Mesenteric fat pad (tissue), 1 donor: ENCODE measurements around the gene HOXB3. TPM values are rescaled to one million over a fixed set of nuclear protein-coding genes. Genes with fewer than 3 reads are reported as not detected.
A peak's percentile ranks its signal among the peaks of the same experiment; 100 is the strongest.

Experiments used
- DNase-seq: peaks from one replicate; pipeline ENCODE4 v3.0.0-alpha.2; 2020; ENCODE audit warnings: low spot score
- total RNA-seq: library from RNA; stranded (reverse); fragmentation: NEBNext Ultra II Directional; extraction: Animal tissue kit (Norgen Biotek cat#: 25700); gene quantifications from one replicate; pipeline ENCODE4 v1.2.1, GENCODE V29; 2021
- donor health status: DM: yes; HTN: yes; CAD: no.

Gene HOXB3
- total RNA-seq, 1 donor from 2014 or later, result 12.6 TPM

GRCh38 chr17:48626245-48627117, 36.4 kb upstream of the HOXB3 start, which contains the start of gene HOXB9:
HOXB9 (minus strand) TSS chr17:48626358; CDS start chr17:48626269, 89 bp downstream.
- no peak for DNase-seq

- no peak for DNase-seq
These were observed 35.6 kb upstream of the HOXB3 start for GRCh38 chr17:48625495-48626244.

- no peak for DNase-seq
These were observed 34.8 kb upstream of the HOXB3 start for GRCh38 chr17:48624544-48625494.

- no peak for DNase-seq
These were observed 34.1 kb upstream of the HOXB3 start for GRCh38 chr17:48624118-48624517.

GRCh38 chr17:48623583-48623982, 33.5 kb upstream of the HOXB3 start:
- DNase-seq, result no peak

GRCh38 chr17:48622857-48623256, 32.8 kb upstream of the HOXB3 start:
- DNase-seq, result no peak

GRCh38 chr17:48621410-48622392, 31.7 kb upstream of the HOXB3 start:
- no peak for DNase-seq

- DNase-seq, result no peak
These were observed 30.6 kb upstream of the HOXB3 start for GRCh38 chr17:48620461-48621139.

GRCh38 chr17:48619826-48620449, 29.9 kb upstream of the HOXB3 start:
- DNase-seq, result no peak

- peak; percentile 94 for DNase-seq
These were observed 28.3 kb upstream of the HOXB3 start for GRCh38 chr17:48618256-48618896.

- DNase-seq, result no peak
These were observed 27.6 kb upstream of the HOXB3 start for GRCh38 chr17:48617471-48618255.

- DNase-seq, result no peak
These were observed 26.9 kb upstream of the HOXB3 start for GRCh38 chr17:48616717-48617470.

GRCh38 chr17:48615963-48616716, 26.1 kb upstream of the HOXB3 start:
- DNase-seq, result no peak

- DNase-seq, result no peak
These were observed 25.3 kb upstream of the HOXB3 start, which contains the start of gene HOXB8 for GRCh38 chr17:48615047-48615962. HOXB8 (minus strand) TSS chr17:48615292; CDS start chr17:48614704, 588 bp downstream.
